GM21528 (cell line): ENCODE results near the gene HPS3.
"Not testable (repeated sequence)": the region's sequence is repeated elsewhere in the genome, so short reads cannot be mapped to it uniquely, and the experiment has no call there.

ENCODE experiments used
- ATAC-seq: cut with Tn5 transposase; IDR thresholded peaks from one replicate; pipeline ENCODE4 v1.9.1; 2021; ENCODE audit warnings: mild to moderate bottlenecking, moderate library complexity; ENCODE audit not compliant: unreplicated experiment, low FRiP score

HPS3 gene

DNA sequence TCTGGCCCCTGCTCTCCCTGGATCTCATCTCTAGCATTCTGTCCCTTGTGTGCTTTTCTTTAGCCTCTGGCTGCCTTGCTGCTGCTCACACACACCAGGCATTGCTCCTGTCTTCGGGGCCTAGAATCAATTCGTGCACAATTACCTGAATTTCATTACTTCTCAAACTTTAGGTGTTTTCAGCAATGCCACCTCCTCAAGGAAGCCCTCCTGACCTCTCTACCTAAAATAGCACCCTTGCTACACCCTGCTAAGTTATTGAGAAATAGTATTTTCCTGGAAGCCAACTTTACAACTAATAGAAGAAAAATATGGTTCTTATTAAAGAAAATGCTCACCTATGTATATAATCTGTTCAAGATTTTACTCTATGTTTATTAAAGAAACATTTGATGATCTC is 51.7 kb downstream of the HPS3 start:
- no peak for ATAC-seq

DNA sequence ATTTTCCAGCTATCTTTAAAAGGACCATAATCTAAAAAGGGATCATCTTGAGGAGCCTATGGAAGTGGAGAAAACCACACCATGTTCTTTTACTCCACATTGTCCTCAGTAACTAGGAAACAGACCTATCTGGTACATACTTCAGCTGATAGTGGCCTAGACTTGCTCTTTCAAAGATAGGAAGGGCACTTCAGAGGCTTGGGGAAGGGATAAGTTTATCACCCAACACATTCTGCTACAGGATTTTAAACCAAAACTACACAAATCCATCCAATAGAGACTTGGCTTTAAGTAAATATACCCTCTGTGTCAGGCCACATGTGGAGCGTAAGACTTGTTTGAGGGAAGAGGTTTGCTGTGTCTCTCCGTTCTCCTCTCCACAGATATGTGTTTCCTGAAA is 56.8 kb downstream of the HPS3 start:
- ATAC-seq = no peak

DNA sequence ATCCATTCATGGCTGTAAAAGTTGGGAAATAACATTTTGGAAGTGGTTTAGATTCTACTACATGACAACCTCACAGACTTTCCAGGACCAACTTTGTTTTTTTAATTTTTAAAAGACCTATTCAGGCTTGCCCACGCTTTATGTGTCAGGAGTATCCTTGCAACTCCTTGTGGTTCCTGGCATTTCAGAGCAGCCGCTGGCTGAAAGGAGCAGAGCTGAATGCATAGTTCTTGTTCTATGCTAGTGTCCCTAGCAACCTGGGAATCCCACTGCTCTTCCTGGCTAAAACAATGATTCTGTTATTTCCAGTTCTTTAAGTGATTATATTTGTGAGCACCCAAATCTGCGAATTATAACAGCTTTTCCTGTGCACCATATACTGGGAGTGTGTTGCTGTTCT is 57.3 kb downstream of the HPS3 start:
- no peak for ATAC-seq

DNA sequence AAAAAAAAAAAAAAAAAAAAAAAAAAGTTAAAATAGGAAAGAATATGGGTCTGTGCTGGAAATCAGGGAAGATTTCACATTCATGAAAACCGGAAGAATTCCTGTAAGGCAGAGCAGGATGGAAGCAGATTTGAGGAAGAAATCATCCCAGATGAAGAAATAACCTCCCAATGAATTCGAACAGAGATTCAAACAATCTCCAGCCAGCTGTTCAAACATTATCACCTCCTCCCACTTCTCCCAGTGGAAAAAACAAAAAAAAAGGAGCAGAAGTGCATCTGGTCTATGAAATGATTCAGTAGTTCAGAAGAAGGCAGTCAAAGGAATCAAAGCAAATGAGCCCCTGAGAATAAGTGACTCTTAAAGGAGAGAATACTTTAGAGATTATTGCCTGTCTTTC is 59.1 kb downstream of the HPS3 start:
- ATAC-seq = no peak

DNA sequence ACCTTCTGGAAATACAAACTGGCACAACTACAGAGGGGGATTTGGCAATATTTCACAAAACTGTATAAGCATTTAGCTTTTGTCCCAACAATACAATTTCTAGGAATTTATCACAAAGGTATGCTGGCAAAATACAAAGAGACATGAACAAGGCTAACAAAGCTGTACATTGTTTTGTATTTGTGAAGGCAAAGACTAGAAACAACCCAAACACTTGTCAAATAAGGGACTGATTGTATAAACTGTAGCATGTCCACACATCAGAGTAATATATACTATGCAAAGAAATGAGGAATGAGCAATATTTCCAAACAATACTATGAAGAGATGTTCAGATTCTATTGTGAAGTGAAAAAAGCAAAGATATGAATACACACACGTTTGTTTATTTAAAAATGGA is 65.8 kb downstream of the HPS3 start:
- ATAC-seq = no peak

DNA sequence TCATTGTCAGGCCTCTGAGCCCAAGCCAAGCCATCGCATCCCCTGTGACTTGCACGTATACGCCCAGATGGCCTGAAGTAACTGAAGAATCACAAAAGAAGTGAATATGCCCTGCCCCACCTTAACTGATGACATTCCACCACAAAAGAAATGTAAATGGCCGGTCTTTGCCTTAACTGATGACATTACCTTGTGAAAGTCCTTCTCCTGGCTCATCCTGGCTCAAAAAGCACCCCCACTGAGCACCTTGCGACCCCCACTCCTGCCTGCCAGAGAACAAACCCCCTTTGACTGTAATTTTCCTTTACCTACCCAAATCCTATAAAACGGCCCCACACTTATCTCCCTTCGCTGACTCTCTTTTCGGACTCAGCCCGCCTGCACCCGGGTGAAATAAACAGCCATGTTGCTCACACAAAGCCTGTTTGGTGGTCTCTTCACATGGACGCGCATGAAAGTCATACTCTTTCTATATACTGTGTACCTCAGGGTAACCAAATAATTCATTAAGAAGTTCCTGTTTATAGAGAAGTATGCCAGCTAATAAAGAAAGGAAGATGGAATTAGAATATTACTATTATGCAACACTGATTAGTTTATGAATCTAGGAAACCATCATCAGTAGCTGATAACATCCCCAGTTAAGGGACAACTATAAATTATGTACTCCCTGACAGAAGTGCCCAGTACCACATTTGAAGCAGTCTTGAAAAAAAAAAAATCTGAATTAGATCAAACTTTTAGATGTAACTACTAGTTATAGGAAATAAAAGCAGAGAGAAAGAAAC is 67.6 kb downstream of the HPS3 start:
- ATAC-seq = not testable (repeated sequence)

DNA sequence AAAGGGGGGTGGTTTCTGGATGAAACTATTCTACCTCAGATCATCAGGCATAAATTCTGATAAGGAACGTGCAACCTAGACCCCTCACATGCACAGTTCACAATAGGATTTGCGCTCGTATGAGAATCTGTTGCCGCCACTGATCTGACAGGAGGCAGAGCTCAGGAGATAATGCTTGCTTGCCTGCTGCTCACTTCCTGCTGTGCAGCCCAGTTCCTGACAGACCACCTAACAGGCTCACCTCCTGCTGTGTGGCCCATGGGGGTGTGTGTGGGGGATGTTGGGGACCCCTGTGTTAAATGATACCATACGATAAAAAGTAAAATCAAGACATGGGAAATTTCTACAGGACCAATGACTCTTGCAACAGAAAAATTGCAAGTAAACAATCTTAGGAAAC is 68.2 kb downstream of the HPS3 start:
- ATAC-seq = no peak

DNA sequence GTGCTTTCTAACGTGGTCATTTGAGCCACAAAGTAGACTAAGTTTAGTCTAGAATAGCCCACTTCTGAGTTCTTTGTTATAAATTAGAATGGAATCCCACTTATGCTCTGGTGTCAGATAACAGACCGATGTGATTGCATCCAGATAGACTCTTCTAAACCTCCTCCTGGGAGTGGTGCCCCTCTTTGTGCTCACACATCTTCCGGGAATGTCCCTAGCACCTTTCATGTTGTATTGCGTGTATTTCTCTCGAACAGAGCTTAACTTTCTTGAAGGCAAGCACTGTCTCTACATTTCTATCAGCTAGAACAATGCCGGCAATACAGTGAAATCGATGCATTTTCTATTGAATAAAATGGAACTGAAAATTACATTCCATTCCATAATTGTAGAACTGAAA is 69.2 kb downstream of the HPS3 start:
- no peak for ATAC-seq

DNA sequence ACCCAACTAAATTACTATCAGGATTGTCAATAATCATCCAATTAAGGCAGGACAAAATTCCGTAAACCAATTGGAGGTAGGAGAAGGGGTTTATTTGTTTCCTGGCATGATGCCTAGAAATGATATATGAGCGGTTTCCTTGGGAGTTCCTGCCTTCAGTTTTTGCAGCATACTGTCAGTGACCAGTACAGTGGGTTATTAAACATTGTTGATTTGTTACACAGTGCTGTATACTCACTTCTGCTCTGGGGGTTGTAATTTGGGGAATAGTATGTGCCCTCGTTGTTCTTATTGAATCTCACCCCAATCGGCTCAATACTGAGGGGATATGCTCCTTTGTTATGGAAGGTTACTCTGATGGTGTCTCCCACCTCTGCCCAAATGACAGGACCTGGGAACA is 70.0 kb downstream of the HPS3 start:
- no peak for ATAC-seq

DNA sequence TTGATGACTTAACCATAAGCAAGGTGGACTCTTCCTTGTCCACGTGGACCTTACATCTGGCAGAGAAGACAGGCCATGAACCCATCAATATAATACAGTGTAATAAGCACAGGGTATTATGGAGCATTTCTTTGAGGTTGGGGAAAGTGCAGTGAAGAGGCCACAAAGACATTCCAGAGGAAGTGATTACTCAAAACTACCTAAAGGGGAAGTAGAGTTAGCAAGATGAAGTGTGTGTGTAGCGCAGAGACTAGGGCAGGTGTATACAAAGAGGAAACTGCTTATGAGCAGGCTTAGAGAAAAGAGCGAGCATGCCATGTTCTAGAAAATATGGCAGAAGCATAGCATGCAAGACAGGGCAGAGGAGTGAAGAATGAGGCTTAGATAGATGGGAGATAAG is 74.3 kb downstream of the HPS3 start:
- ATAC-seq = peak; percentile 100

DNA sequence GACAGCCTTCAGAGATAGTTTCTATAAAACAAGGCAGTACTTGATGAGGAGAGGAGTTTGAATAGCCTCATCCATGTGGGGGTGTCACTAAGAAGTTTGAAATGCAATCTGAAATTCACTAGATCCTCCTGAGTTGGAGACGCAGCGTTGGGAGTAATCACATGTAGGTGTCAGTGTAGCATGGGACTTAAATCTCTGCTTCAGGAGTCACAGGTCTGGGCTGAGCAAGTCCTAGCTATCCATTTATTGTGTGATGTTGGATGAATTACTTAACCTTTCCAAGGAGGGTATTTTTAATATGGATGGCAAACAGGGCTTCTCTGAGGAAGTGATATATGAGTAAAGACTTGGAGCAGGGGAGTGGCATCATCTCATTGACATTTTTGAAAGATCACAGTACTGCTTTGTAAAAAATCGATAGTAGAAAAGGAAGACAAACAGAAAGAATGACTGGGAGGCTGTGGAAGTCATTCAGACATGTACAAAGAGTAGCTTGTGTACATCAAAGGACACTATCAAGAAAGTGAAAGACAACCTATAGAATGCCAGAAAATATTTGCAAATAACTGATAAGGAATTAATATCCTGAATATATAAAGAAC is 75.1 kb downstream of the HPS3 start:
- ATAC-seq = no peak

DNA sequence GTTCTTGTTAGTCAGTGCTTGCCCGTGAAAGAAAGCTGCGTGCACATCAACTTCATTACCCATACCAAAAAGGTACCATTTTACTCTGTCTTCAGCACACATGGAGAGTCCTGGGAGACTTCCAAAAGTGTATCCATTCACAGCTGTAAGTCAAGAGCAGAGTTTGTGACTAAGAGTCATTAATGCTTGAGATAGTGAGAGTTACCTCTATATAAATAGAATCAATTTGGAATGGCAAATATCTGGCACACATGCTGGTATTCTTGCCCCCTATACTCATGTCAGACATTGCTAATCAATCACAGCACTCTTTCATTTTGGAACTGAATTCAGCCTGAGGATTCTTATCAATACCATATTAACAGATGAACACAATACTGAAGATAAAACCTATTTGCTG is 78.0 kb downstream of the HPS3 start:
- ATAC-seq = no peak

DNA sequence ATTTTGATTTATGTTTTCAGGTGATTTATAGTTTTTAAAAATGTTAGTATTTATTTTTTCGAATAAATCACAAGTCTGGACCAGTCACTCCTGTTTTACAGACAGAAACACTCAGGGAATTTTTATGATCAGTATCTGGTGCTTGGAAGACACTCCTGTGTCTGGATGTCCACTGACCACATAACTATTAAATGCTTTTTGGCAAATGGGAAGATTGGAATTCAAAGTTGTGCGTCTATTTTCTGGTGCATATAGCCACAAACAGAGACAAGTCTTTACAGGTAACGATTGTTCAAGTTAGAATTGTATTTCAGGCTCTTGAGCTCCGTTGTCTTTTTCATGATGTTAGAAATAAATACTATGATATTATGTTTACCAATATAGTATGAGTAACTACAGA is 80.0 kb downstream of the HPS3 start:
- ATAC-seq = no peak

DNA sequence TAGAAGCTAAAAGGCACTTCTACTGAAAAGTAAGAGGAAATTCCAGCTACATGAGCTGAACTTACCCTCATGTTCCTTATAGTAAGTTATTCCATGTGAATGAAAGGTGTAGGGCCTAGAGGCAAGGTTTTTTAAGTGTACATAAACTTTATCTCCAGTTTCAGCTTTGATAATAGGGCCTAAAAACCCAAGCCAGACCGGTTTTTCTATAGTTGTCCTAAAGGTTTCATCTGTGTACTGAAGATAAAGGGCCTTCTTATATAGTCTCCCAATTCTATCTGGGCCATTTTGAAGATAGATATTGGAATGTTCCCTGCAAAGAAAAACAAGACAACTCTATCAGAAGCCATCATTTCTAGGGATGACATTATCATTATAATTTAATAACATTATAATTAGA is 82.9 kb downstream of the HPS3 start:
- ATAC-seq = no peak

DNA sequence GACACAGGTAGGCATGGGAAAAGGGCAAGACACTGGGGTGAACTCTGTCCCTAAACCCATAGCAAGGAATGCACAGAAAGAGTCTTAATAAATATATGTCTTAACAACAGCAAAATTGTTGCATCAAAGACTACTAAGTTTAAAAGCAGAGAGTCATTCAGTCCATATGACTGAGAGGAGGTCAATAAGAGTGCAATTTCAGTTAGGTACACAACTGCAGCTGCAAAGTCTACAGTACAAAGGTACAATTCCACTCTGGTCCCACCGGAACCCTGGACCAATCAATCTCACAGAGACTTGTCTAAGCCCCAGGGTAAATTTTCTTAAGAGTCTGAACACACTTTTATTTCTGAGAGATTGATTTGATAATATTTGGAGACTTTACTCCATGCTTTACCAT is 85.3 kb downstream of the HPS3 start:
- ATAC-seq = no peak

DNA sequence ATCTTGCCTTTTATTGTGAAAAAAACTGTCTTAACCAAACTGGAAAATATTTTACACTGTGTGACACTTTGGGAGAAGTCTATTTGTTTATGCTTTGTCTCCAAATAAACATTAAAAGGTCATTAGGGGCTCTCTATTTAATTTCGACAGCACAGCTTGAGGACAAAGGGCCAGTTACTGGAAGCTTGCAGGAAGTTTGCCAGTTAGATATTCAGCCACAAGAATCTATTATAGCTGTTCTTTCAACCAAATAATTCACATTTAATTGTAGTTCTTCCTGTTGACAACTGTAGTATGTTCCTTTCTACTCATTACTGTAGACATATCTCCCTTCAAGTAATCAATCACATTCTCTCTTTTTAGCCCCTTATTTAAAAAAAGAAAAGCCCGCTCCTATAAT is 86.1 kb downstream of the HPS3 start:
- no peak for ATAC-seq

DNA sequence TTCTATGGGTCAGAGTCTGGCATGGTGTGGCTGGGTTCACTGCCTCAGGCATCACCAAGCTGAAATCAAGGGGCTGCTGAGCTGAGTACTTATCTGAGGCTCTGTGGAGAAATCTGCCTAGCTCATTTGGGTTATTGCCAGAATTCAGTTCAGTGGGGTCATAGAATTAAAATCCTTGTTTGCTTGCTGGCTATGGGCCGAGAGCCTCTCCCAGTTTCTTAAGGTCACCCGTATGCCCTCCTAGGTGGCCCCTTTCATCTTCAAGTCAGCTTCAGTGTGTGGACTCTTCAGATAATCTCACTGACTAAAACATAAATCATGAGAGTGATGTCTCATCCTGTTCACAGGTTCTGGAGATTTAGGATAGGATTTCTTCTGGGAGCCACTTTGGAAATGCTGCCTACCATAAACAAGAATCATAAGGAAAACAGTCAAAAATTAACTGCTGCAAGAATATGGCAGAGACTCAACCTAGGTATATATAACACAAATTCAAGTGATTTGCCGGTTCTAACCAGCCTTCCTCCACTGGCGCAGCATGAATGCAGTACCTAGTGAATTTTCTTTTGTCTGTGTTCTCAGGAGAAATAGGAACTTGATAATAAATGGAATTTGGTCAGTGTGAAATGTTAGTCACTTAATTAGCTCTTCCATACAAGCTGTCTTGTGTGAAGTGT is 86.9 kb downstream of the HPS3 start:
- no peak for ATAC-seq

DNA sequence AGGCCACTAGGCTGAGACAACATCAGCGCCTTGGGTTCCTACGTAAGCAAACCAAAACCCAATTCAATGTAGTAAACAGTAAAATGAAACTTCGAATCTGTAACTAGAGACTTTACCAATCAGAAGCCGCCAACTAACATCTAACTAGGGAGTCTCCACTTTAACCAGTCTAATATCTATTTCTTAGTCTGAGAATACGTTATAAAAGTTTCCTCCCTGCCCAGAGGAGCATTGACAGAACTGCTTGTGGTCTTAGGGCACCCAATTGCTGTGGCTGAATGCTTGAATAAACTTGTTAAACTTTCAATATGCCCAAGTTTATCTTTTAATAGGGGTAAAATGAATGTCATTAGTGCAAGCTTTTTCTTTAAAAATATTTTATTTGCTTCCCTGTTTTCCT is 87.9 kb downstream of the HPS3 start:
- no peak for ATAC-seq

DNA sequence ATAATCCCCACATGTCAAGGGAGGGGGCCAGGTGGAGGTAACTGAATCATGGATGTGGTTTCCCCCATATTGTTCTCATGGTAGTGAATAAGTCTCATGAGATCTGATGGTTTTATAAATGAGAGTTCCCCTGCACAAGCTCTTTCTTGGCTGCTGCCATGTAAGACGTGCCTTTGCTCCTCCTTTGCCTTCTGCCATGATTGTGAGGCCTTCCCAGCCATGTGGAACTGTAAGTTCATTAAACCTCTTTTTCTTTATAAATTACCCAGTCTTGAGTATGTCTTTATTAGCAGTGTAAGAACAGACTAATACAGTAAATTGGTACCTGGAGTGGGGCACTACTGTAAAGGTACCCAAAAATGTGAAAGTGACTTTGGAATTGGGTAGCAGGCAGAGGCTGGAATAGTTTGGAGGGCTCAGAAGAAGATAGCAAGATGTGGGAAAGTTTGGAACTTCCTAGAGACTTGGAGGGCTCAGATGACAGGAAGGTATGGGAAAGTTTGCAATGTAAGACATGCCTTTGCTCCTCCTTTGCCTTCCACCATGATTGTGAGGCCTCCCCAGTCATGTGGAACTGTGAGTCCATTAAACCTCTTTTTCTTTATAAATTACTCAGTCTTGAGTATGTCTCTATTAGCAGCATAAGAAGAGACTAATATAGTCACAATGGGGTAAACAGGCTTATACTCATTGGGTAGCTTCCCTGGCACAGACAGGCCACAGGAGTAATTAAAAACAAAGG is 90.1 kb downstream of the HPS3 start:
- not testable (repeated sequence) for ATAC-seq

DNA sequence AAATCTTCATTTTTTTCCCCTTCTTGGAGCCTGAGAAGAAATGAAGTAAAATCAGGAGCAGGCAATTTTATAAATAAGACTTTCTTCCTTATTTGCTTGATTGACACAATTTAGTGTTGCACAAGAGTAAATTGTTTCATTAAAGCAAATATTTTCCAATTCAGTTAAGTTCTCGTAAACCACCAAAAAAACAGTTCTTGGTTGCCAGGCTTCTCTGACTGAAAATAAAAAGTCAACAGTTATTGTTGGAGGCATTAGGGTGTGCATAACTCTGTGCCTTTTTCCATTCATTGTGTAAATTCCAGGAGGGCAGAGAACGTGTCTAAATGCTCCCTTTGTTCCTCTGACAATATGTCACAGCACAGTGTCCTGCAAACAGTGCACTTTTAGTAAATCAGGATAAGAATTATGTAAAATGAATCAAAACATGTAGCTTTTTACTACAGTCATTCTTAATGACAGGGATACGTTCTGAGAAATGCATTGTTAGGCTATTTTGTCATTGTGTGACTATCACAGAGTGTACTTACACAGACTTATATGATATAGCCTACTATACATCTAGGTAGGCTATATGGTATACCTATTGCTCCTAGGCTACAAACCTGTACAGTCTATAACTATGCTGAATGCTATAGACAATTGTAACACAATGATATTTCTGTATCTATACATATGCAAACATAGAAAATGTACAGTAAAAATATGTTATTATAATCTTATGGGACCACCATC is 92.5 kb downstream of the HPS3 start, which contains the start of gene CP:
Gene CP (minus strand): TSS at position 47 of the 735 bp plus-strand sequence. CDS start 37 bp downstream, at position 10.
- ATAC-seq = no peak
